Stimulated activated naive CD4-positive, alpha-beta T cell (primary cell): ENCODE data around the gene TPR.

ENCODE experiments used
- DNase-seq, 6 experiments: peaks; one replicate each; lab custom pipeline; 2025; lab: John Stamatoyannopoulos, UW

Gene TPR

GRCh38 chr1:186327331-186327730 lies 47.7 kb downstream of the TPR start:
- no peak for DNase-seq

- DNase-seq: no peak
These were observed 49.0 kb downstream of the TPR start for GRCh38 chr1:186326009-186326408.

GRCh38 chr1:186325239-186325638 lies 49.8 kb downstream of the TPR start:
- DNase-seq: peak in 3 of 6 experiments; percentile 18 to 48 (median 36)

- DNase-seq: no peak
These were observed 51.2 kb downstream of the TPR start for GRCh38 chr1:186323865-186324264.

- DNase-seq: no peak
These were observed 59.5 kb downstream of the TPR start for GRCh38 chr1:186315570-186315969.

- no peak for DNase-seq
These were observed 63.5 kb downstream of the TPR start for GRCh38 chr1:186311375-186312051.

GRCh38 chr1:186310307-186310706 lies 64.7 kb downstream of the TPR start:
- no peak for DNase-seq

- no peak for DNase-seq
These were observed 66.6 kb downstream of the TPR start for GRCh38 chr1:186308264-186309060.

- no peak for DNase-seq
These were observed 67.6 kb downstream of the TPR start for GRCh38 chr1:186307445-186307844.

GRCh38 chr1:186306533-186306932 lies 68.5 kb downstream of the TPR start:
- peak in 2 of 6 experiments; percentile 11 to 13 for DNase-seq

GRCh38 chr1:186304982-186305949 lies 69.8 kb downstream of the TPR start:
- peak in 3 of 6 experiments; percentile 32 to 36 (median 33) for DNase-seq

GRCh38 chr1:186303911-186304310 lies 71.1 kb downstream of the TPR start:
- DNase-seq: peak in 3 of 6 experiments; percentile 62 to 77 (median 71)

- DNase-seq: no peak
These were observed 72.6 kb downstream of the TPR start for GRCh38 chr1:186302381-186302920.

- peak in 2 of 6 experiments; percentile 31 to 39 for DNase-seq
These were observed 73.6 kb downstream of the TPR start for GRCh38 chr1:186301448-186301847.

- DNase-seq: no peak
These were observed 75.0 kb downstream of the TPR start for GRCh38 chr1:186300056-186300455.

- DNase-seq: no peak
These were observed 75.5 kb downstream of the TPR start for GRCh38 chr1:186299570-186299969.

GRCh38 chr1:186298851-186299250 lies 76.2 kb downstream of the TPR start:
- no peak for DNase-seq

GRCh38 chr1:186297439-186298045 lies 77.5 kb downstream of the TPR start:
- no peak for DNase-seq

- no peak for DNase-seq
These were observed 79.1 kb downstream of the TPR start, which contains the start of gene PRG4 for GRCh38 chr1:186295980-186296379. PRG4 (plus strand) TSS chr1:186296279.

- no peak for DNase-seq
These were observed 82.2 kb downstream of the TPR start for GRCh38 chr1:186292875-186293274.

GRCh38 chr1:186291271-186291670 lies 83.8 kb downstream of the TPR start:
- no peak for DNase-seq
